GM18868 (cell line): Measurements from ENCODE around the gene GALNT10.

Experiments used
- ATAC-seq: cut with Tn5 transposase; IDR thresholded peaks from one replicate; pipeline ENCODE4 v1.9.1; 2021; ENCODE audit warnings: mild to moderate bottlenecking, moderate library complexity; ENCODE audit not compliant: unreplicated experiment

The GALNT10 gene

GRCh38 chr5:154317916-154318315 is 127.4 kb downstream of the GALNT10 start:
- no peak for ATAC-seq

GRCh38 chr5:154318691-154319090 is 128.2 kb downstream of the GALNT10 start:
- no peak for ATAC-seq

- ATAC-seq = no peak
These were observed 129.2 kb downstream of the GALNT10 start for GRCh38 chr5:154319736-154320135.

GRCh38 chr5:154320224-154321089 is 129.9 kb downstream of the GALNT10 start:
- ATAC-seq = no peak

- no peak for ATAC-seq
These were observed 131.0 kb downstream of the GALNT10 start for GRCh38 chr5:154321546-154321945.

- no peak for ATAC-seq
These were observed 133.5 kb downstream of the GALNT10 start for GRCh38 chr5:154324033-154324432.

GRCh38 chr5:154325566-154325965 is 135.0 kb downstream of the GALNT10 start:
- no peak for ATAC-seq

GRCh38 chr5:154329062-154329461 is 138.5 kb downstream of the GALNT10 start:
- ATAC-seq = no peak

- no peak for ATAC-seq
These were observed 139.0 kb downstream of the GALNT10 start for GRCh38 chr5:154329519-154330040.

GRCh38 chr5:154330097-154330667 is 139.6 kb downstream of the GALNT10 start:
- no peak for ATAC-seq

GRCh38 chr5:154331232-154331631 is 140.7 kb downstream of the GALNT10 start:
- no peak for ATAC-seq

GRCh38 chr5:154331924-154332323 is 141.4 kb downstream of the GALNT10 start:
- no peak for ATAC-seq

- ATAC-seq = no peak
These were observed 141.9 kb downstream of the GALNT10 start for GRCh38 chr5:154332451-154332850.

GRCh38 chr5:154333016-154333415 is 142.5 kb downstream of the GALNT10 start:
- no peak for ATAC-seq

GRCh38 chr5:154334406-154335064 is 144.0 kb downstream of the GALNT10 start:
- no peak for ATAC-seq

GRCh38 chr5:154335065-154335448 is 144.5 kb downstream of the GALNT10 start:
- ATAC-seq = no peak

GRCh38 chr5:154341620-154342019 is 151.1 kb downstream of the GALNT10 start:
- ATAC-seq = no peak

GRCh38 chr5:154342211-154342610 is 151.7 kb downstream of the GALNT10 start:
- no peak for ATAC-seq

GRCh38 chr5:154342963-154343362 is 152.4 kb downstream of the GALNT10 start:
- ATAC-seq = no peak

- no peak for ATAC-seq
These were observed 153.9 kb downstream of the GALNT10 start for GRCh38 chr5:154344461-154344860.

GRCh38 chr5:154345255-154345952 is 154.9 kb downstream of the GALNT10 start:
- ATAC-seq = peak; percentile 91
